Subcutaneous abdominal adipose tissue (tissue), 5 donors: ENCODE results near the gene TMEM117.
"Not testable (repeated sequence)": the region's sequence is repeated elsewhere in the genome, so short reads cannot be mapped to it uniquely, and the experiment has no call there.

Experiments used
- H3K27ac ChIP-seq: one replicate; pipeline ENCODE4 v1.7.0; 2013; ENCODE audit warnings: low read depth, mild to moderate bottlenecking, inconsistent platforms, low read length, moderate library complexity
- H3K27me3 ChIP-seq, 5 donors: one replicate each; pipeline ENCODE4 v1.7.0; 2013; ENCODE audit warnings: low read length in 5 of 5, inconsistent platforms in 1 of 5; ENCODE audit not compliant: control insufficient read depth in 5 of 5, insufficient read depth in 4 of 5
- H3K36me3 ChIP-seq, 5 donors: one replicate each; pipeline ENCODE4 v1.7.0; 2013; ENCODE audit warnings: low read length in 5 of 5; ENCODE audit not compliant: control insufficient read depth in 5 of 5, insufficient read depth in 5 of 5
- H3K4me1 ChIP-seq, 5 donors: one replicate each; pipeline ENCODE4 v1.7.0; 2013; ENCODE audit warnings: low read length in 5 of 5, mild to moderate bottlenecking in 3 of 5, moderate library complexity in 1 of 5; ENCODE audit not compliant: control insufficient read depth in 5 of 5, insufficient read depth in 5 of 5
- H3K4me3 ChIP-seq, 5 donors: one replicate each; pipeline ENCODE4 v1.7.0; 2013; ENCODE audit warnings: low read length in 5 of 5, low read depth in 1 of 5
- H3K9ac ChIP-seq, 5 donors: one replicate each; pipeline ENCODE4 v1.7.0; 2013; ENCODE audit warnings: low read length in 5 of 5, mild to moderate bottlenecking in 4 of 5, moderate library complexity in 3 of 5
- H3K9me3 ChIP-seq, 5 donors: one replicate each; pipeline ENCODE4 v1.7.0; 2013; ENCODE audit warnings: low read length in 5 of 5; ENCODE audit not compliant: control insufficient read depth in 5 of 5
- donor health status: healthy.
- donor health status: healthy.
- donor health status: healthy.
- donor health status: healthy.
- donor health status: healthy.

TMEM117 gene

GRCh38 chr12:44026046-44026445, 190.2 kb downstream of the TMEM117 start:
- H3K4me1 ChIP-seq = no peaks in the 10 kb centered on the region
- no peak overlapping the region for H3K4me3 ChIP-seq
- H3K9ac ChIP-seq = no peak overlapping the region
- H3K27ac ChIP-seq = no peak overlapping the region
- H3K27me3 ChIP-seq = no peaks in the 10 kb centered on the region
- H3K36me3 ChIP-seq = no peaks in the 10 kb centered on the region
- H3K9me3 ChIP-seq = peaks cover 0 to 5% (median 0%) of the 10 kb centered on the region in 5 donors

- H3K4me1 ChIP-seq, H3K27ac ChIP-seq, H3K9me3 ChIP-seq, H3K27me3 ChIP-seq, H3K36me3 ChIP-seq, H3K4me3 ChIP-seq, H3K9ac ChIP-seq: not testable (repeated sequence)
These were observed 191.0 kb downstream of the TMEM117 start for GRCh38 chr12:44026926-44027325.

- no peaks in the 10 kb centered on the region for H3K36me3 ChIP-seq
- no peaks in the 10 kb centered on the region for H3K4me1 ChIP-seq
- H3K9ac ChIP-seq = no peak overlapping the region
- no peak overlapping the region for H3K4me3 ChIP-seq
- peaks cover 0 to 9% (median 5%) of the 10 kb centered on the region in 5 donors for H3K9me3 ChIP-seq
- no peaks in the 10 kb centered on the region for H3K27me3 ChIP-seq
- no peak overlapping the region for H3K27ac ChIP-seq
These were observed 193.3 kb downstream of the TMEM117 start for GRCh38 chr12:44029194-44029593.

- no peaks in the 10 kb centered on the region for H3K4me1 ChIP-seq
- no peak overlapping the region for H3K9ac ChIP-seq
- no peak overlapping the region for H3K27ac ChIP-seq
- no peaks in the 10 kb centered on the region for H3K36me3 ChIP-seq
- H3K9me3 ChIP-seq = peaks cover 0 to 9% (median 5%) of the 10 kb centered on the region in 5 donors
- no peaks in the 10 kb centered on the region for H3K27me3 ChIP-seq
- H3K4me3 ChIP-seq = no peak overlapping the region
These were observed 195.7 kb downstream of the TMEM117 start for GRCh38 chr12:44031472-44032185.

GRCh38 chr12:44034906-44035305, 199.0 kb downstream of the TMEM117 start:
- Histone ChIP-seq H3K36me3 (no peaks in the 10 kb centered on the region), H3K27me3 (no peaks in the 10 kb centered on the region), H3K9ac (no peak overlapping the region), H3K27ac (no peak overlapping the region), H3K9me3 (peaks cover 0 to 9% (median 0%) of the 10 kb centered on the region in 5 donors), H3K4me3 (no peak overlapping the region), H3K4me1 (no peaks in the 10 kb centered on the region)

- Histone ChIP-seq H3K27ac (no peak overlapping the region), H3K9ac (no peak overlapping the region), H3K4me1 (no peaks in the 10 kb centered on the region), H3K4me3 (no peak overlapping the region), H3K36me3 (no peaks in the 10 kb centered on the region), H3K27me3 (no peaks in the 10 kb centered on the region), H3K9me3 (no peaks in the 10 kb centered on the region)
These were observed 201.1 kb downstream of the TMEM117 start for GRCh38 chr12:44036875-44037443.

GRCh38 chr12:44038411-44038810, 202.5 kb downstream of the TMEM117 start:
- Histone ChIP-seq H3K27ac (no peak overlapping the region), H3K9me3 (no peaks in the 10 kb centered on the region), H3K9ac (no peak overlapping the region), H3K27me3 (no peaks in the 10 kb centered on the region), H3K36me3 (no peaks in the 10 kb centered on the region), H3K4me1 (no peaks in the 10 kb centered on the region), H3K4me3 (no peak overlapping the region)

- H3K36me3 ChIP-seq, H3K4me3 ChIP-seq, H3K27me3 ChIP-seq, H3K9ac ChIP-seq, H3K27ac ChIP-seq, H3K4me1 ChIP-seq, H3K9me3 ChIP-seq: not testable (repeated sequence)
These were observed 208.6 kb downstream of the TMEM117 start for GRCh38 chr12:44044491-44044890.

GRCh38 chr12:44046732-44047417, 211.0 kb downstream of the TMEM117 start:
- Histone ChIP-seq H3K9me3 (no peaks in the 10 kb centered on the region), H3K9ac (no peak overlapping the region), H3K36me3 (no peaks in the 10 kb centered on the region), H3K4me1 (no peaks in the 10 kb centered on the region), H3K27me3 (no peaks in the 10 kb centered on the region), H3K4me3 (no peak overlapping the region), H3K27ac (no peak overlapping the region)

GRCh38 chr12:44052554-44052953, 216.7 kb downstream of the TMEM117 start:
- Histone ChIP-seq H3K4me3 (no peak overlapping the region), H3K36me3 (no peaks in the 10 kb centered on the region), H3K9ac (no peak overlapping the region), H3K27ac (no peak overlapping the region), H3K27me3 (no peaks in the 10 kb centered on the region), H3K4me1 (peaks cover 0 to 13% (median 6%) of the 10 kb centered on the region in 5 donors), H3K9me3 (no peaks in the 10 kb centered on the region)
